Measurements from ENCODE around the gene RAD51B. TPM values are rescaled to one million over a fixed set of nuclear protein-coding genes. Genes with fewer than 3 reads are reported as not detected.
A peak's percentile ranks its signal among the peaks of the same experiment; 100 is the strongest.

RAD51B gene
- total and polyA plus RNA-seq, 2 experiments from 2014 or later = 11.7 to 17.8 TPM

GRCh38 chr14:68619790-68620574 is 800.4 kb downstream of the RAD51B start:
- H3K4me3 ChIP-seq = no peak overlapping the region
- H3K27ac ChIP-seq = peak overlapping the region; percentile 96
- H3K36me3 ChIP-seq = no peaks in the 10 kb centered on the region
- peaks cover 3% of the 10 kb centered on the region for H3K9me3 ChIP-seq (ENCODE audit: low read depth)
- H3K27me3 ChIP-seq = no peaks in the 10 kb centered on the region
- no peak for TF ChIP-seq CTCF (IDR thresholded peaks at IDR 0.05; ENCODE audit: low read depth, low read length)
- peak; percentile 39 to 83 for DNase-seq (ENCODE audit: low read depth in 1 of 2, low spot score in 1 of 2)
- peaks cover 40% of the 10 kb centered on the region for H3K4me1 ChIP-seq (ENCODE audit: low read depth)

GRCh38 chr14:68621400-68622365 is 802.1 kb downstream of the RAD51B start:
- Histone ChIP-seq H3K4me1 (ENCODE audit: low read depth) (peaks cover 44% of the 10 kb centered on the region), H3K36me3 (no peaks in the 10 kb centered on the region), H3K4me3 (no peak overlapping the region), H3K9me3 (ENCODE audit: low read depth) (no peaks in the 10 kb centered on the region), H3K27me3 (no peaks in the 10 kb centered on the region), H3K27ac (peak overlapping the region; percentile 96)
- TF ChIP-seq CTCF (IDR thresholded peaks at IDR 0.05; ENCODE audit: low read depth, low read length) = no peak
- peak in 1 of 2 donors; percentile 67 for DNase-seq (ENCODE audit: low read depth in 1 of 2, low spot score in 1 of 2)

- no peak for TF ChIP-seq CTCF (IDR thresholded peaks at IDR 0.05; ENCODE audit: low read depth, low read length)
- Histone ChIP-seq H3K9me3 (ENCODE audit: low read depth) (no peaks in the 10 kb centered on the region), H3K36me3 (no peaks in the 10 kb centered on the region), H3K27ac (no peak overlapping the region), H3K4me3 (no peak overlapping the region), H3K4me1 (ENCODE audit: low read depth) (peaks cover 50% of the 10 kb centered on the region), H3K27me3 (no peaks in the 10 kb centered on the region)
- no peak for DNase-seq (ENCODE audit: low read depth in 1 of 2, low spot score in 1 of 2)
Measured at GRCh38 chr14:68622856-68623255, 803.3 kb downstream of the RAD51B start.

GRCh38 chr14:68623307-68623706 is 803.7 kb downstream of the RAD51B start:
- no peaks in the 10 kb centered on the region for H3K36me3 ChIP-seq
- H3K27me3 ChIP-seq = no peaks in the 10 kb centered on the region
- H3K9me3 ChIP-seq (ENCODE audit: low read depth) = no peaks in the 10 kb centered on the region
- H3K4me3 ChIP-seq = no peak overlapping the region
- no peak overlapping the region for H3K27ac ChIP-seq
- peaks cover 46% of the 10 kb centered on the region for H3K4me1 ChIP-seq (ENCODE audit: low read depth)
- TF ChIP-seq CTCF (IDR thresholded peaks at IDR 0.05; ENCODE audit: low read depth, low read length) = no peak
- DNase-seq (ENCODE audit: low read depth in 1 of 2, low spot score in 1 of 2) = no peak

- DNase-seq (ENCODE audit: low read depth in 1 of 2, low spot score in 1 of 2) = no peak
Measured at GRCh38 chr14:68623826-68624225, 804.2 kb downstream of the RAD51B start.

More at GRCh38 chr14:68623826-68624225, 804.2 kb downstream of the RAD51B start:
- no peaks in the 10 kb centered on the region for H3K36me3 ChIP-seq
- H3K4me1 ChIP-seq (ENCODE audit: low read depth) = peaks cover 46% of the 10 kb centered on the region
- H3K9me3 ChIP-seq (ENCODE audit: low read depth) = no peaks in the 10 kb centered on the region
- no peak for TF ChIP-seq CTCF (IDR thresholded peaks at IDR 0.05; ENCODE audit: low read depth, low read length)
- H3K27ac ChIP-seq = no peak overlapping the region
- H3K27me3 ChIP-seq = no peaks in the 10 kb centered on the region
- no peak overlapping the region for H3K4me3 ChIP-seq
